ENCODE measurements around the gene SLC39A11.

SLC39A11 gene

DNA sequence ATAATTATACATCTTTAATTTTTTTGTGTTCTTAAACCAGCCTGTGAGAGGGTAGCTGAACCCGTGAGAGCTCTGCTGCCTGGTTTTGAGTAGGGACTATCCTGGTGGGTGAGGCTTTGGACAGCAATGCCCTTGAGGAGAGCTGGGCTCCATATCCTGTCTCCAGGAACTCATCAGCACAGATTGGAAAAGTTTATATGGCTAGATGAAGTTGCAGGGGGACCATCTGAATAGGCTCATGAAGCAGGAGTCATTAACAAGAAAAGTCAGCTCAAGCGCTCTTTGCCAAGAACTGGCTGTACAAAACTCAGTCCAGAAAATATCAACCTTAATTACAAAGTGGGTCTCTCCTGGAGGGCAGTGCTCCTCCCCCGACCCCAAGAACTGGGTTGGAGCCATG, 38.5 kb upstream of the SLC39A11 start:
- no peaks in the 10 kb centered on the region for H3K4me1 ChIP-seq (ENCODE audit: control insufficient read depth, insufficient read depth, low read length)
- no peaks in the 10 kb centered on the region for H3K27me3 ChIP-seq (ENCODE audit: control insufficient read depth, insufficient read depth, low read length, poor library complexity, severe bottlenecking)
- no peaks in the 10 kb centered on the region for H3K36me3 ChIP-seq (ENCODE audit: control insufficient read depth, insufficient read depth, low read length)
- H3K27ac ChIP-seq (ENCODE audit: insufficient read depth, low read depth, low read length, poor library complexity, severe bottlenecking): no peak overlapping the region
- H3K4me3 ChIP-seq (ENCODE audit: insufficient read depth, low read depth, low read length): no peak overlapping the region
- H3K9me3 ChIP-seq (ENCODE audit: control insufficient read depth, low read length): no peaks in the 10 kb centered on the region
- WGBS, 2 experiments: 93 to 97% methylated on average over 3 of the region's 3 CpGs

GRCh38 chr17:73128496-73128895, 36.0 kb upstream of the SLC39A11 start:
- Histone ChIP-seq H3K9me3 (ENCODE audit: control insufficient read depth, low read length) (no peaks in the 10 kb centered on the region), H3K36me3 (ENCODE audit: control insufficient read depth, insufficient read depth, low read length) (no peaks in the 10 kb centered on the region), H3K4me3 (ENCODE audit: insufficient read depth, low read depth, low read length) (no peak overlapping the region), H3K4me1 (ENCODE audit: control insufficient read depth, insufficient read depth, low read length) (no peaks in the 10 kb centered on the region), H3K27me3 (ENCODE audit: control insufficient read depth, insufficient read depth, low read length, poor library complexity, severe bottlenecking) (no peaks in the 10 kb centered on the region), H3K27ac (ENCODE audit: insufficient read depth, low read depth, low read length, poor library complexity, severe bottlenecking) (no peak overlapping the region)
- WGBS, 2 experiments: 76 to 79% methylated on average over 3 of the region's 3 CpGs

GRCh38 chr17:73126716-73127473, 34.4 kb upstream of the SLC39A11 start:
- Histone ChIP-seq H3K27me3 (ENCODE audit: control insufficient read depth, insufficient read depth, low read length, poor library complexity, severe bottlenecking) (no peaks in the 10 kb centered on the region), H3K4me3 (ENCODE audit: insufficient read depth, low read depth, low read length) (no peak overlapping the region), H3K4me1 (ENCODE audit: control insufficient read depth, insufficient read depth, low read length) (no peaks in the 10 kb centered on the region), H3K9me3 (ENCODE audit: control insufficient read depth, low read length) (no peaks in the 10 kb centered on the region), H3K36me3 (ENCODE audit: control insufficient read depth, insufficient read depth, low read length) (no peaks in the 10 kb centered on the region), H3K27ac (ENCODE audit: insufficient read depth, low read depth, low read length, poor library complexity, severe bottlenecking) (no peak overlapping the region)
- WGBS, 2 experiments: 76% methylated on average over 8 of the region's 8 CpGs

DNA sequence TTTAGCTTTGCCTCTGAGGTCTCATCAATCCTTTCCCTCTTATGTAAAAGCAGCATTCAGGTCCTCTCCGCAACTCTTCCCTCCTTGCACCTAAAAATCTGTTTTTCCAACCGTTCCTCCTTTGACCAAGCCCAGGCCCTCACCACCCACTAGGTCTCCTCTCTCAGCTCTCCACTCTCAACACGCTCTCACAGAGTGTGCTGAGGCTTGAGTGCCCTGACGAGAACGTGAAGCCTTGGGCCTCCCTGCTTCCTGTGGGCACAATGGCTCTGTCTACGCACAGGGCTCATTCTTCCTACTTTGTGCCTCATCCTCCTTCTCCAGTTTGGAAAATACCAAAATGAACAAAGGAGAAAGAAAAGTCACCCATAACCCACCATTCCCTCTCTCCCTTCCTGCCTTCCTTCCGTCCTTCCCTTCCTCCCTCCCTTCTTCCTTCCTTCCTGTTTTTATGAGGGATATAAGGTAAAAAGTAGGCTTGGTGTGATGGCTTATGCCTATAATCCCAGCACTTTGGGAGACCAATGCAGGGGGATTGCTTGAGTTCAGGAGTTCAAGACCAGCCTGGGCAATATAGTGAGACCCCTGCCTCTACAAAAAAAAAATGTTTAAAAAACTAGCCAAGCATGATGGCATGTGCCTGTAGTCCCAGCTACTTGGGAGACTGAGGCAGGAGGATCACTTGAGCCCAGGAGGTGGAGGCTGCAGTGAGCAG, 31.3 kb upstream of the SLC39A11 start:
- 86 to 90% methylated on average over 6 of the region's 7 CpGs for WGBS, 2 experiments
- Histone ChIP-seq H3K27me3 (ENCODE audit: control insufficient read depth, insufficient read depth, low read length, poor library complexity, severe bottlenecking) (no peaks in the 10 kb centered on the region), H3K36me3 (ENCODE audit: control insufficient read depth, insufficient read depth, low read length) (no peaks in the 10 kb centered on the region), H3K4me1 (ENCODE audit: control insufficient read depth, insufficient read depth, low read length) (no peaks in the 10 kb centered on the region), H3K27ac (ENCODE audit: insufficient read depth, low read depth, low read length, poor library complexity, severe bottlenecking) (no peak overlapping the region), H3K4me3 (ENCODE audit: insufficient read depth, low read depth, low read length) (no peak overlapping the region), H3K9me3 (ENCODE audit: control insufficient read depth, low read length) (no peaks in the 10 kb centered on the region)

- Histone ChIP-seq H3K36me3 (ENCODE audit: control insufficient read depth, insufficient read depth, low read length) (no peaks in the 10 kb centered on the region), H3K4me3 (ENCODE audit: insufficient read depth, low read depth, low read length) (no peak overlapping the region), H3K27me3 (ENCODE audit: control insufficient read depth, insufficient read depth, low read length, poor library complexity, severe bottlenecking) (no peaks in the 10 kb centered on the region), H3K9me3 (ENCODE audit: control insufficient read depth, low read length) (no peaks in the 10 kb centered on the region), H3K27ac (ENCODE audit: insufficient read depth, low read depth, low read length, poor library complexity, severe bottlenecking) (no peak overlapping the region), H3K4me1 (ENCODE audit: control insufficient read depth, insufficient read depth, low read length) (no peaks in the 10 kb centered on the region)
- WGBS, 2 experiments: 93 to 94% methylated on average over 4 of the region's 4 CpGs
These were observed 30.6 kb upstream of the SLC39A11 start for GRCh38 chr17:73122953-73123605.

DNA sequence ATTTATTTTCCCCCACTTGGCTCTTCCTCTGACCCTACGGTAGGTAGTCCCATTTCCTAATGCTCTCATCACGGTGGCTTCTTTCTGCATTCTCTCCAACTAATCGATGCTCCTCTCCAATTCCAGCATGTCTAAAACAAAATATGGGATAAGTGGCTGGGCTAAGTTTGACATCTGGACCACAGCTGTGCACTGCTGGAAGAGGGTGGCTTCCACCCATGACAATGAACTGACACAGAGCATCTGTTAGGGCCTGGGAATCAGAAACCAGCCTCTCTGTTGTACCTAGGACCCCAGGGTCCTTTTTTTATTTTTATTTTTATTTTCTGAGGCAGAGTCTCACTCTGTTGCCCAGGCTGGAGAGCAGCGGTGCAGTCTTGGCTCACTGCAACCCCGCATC, 29.0 kb upstream of the SLC39A11 start:
- H3K27me3 ChIP-seq (ENCODE audit: control insufficient read depth, insufficient read depth, low read length, poor library complexity, severe bottlenecking): no peaks in the 10 kb centered on the region
- no peaks in the 10 kb centered on the region for H3K9me3 ChIP-seq (ENCODE audit: control insufficient read depth, low read length)
- no peaks in the 10 kb centered on the region for H3K36me3 ChIP-seq (ENCODE audit: control insufficient read depth, insufficient read depth, low read length)
- WGBS, 2 experiments: 94 to 96% methylated on average over 5 of the region's 5 CpGs
- H3K4me3 ChIP-seq (ENCODE audit: insufficient read depth, low read depth, low read length): no peak overlapping the region
- no peak overlapping the region for H3K27ac ChIP-seq (ENCODE audit: insufficient read depth, low read depth, low read length, poor library complexity, severe bottlenecking)
- H3K4me1 ChIP-seq (ENCODE audit: control insufficient read depth, insufficient read depth, low read length): no peaks in the 10 kb centered on the region

DNA sequence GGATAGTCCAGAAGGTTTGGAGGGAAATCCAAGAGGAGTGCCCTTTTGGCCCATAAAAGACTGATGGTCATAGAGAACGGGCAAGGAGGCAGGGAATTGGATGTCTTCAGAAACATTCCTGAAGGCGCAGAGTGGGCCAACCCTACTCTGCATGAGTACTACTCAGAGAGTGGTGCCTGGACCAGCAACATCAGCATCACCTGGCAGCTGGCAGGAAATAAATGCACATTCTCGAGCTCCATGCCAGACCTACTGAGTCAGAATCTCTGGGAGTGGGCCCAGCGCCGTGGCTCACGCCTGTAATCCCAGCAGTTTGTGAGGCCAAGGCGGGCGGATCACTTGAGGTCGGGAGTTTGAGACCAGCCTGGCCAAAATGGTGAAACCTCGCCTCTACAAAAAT, 27.1 kb upstream of the SLC39A11 start:
- no peaks in the 10 kb centered on the region for H3K4me1 ChIP-seq (ENCODE audit: control insufficient read depth, insufficient read depth, low read length)
- H3K4me3 ChIP-seq (ENCODE audit: insufficient read depth, low read depth, low read length): no peak overlapping the region
- H3K9me3 ChIP-seq (ENCODE audit: control insufficient read depth, low read length): no peaks in the 10 kb centered on the region
- H3K36me3 ChIP-seq (ENCODE audit: control insufficient read depth, insufficient read depth, low read length): no peaks in the 10 kb centered on the region
- 88 to 92% methylated on average over 10 of the region's 10 CpGs for WGBS, 2 experiments
- no peaks in the 10 kb centered on the region for H3K27me3 ChIP-seq (ENCODE audit: control insufficient read depth, insufficient read depth, low read length, poor library complexity, severe bottlenecking)
- no peak overlapping the region for H3K27ac ChIP-seq (ENCODE audit: insufficient read depth, low read depth, low read length, poor library complexity, severe bottlenecking)

DNA sequence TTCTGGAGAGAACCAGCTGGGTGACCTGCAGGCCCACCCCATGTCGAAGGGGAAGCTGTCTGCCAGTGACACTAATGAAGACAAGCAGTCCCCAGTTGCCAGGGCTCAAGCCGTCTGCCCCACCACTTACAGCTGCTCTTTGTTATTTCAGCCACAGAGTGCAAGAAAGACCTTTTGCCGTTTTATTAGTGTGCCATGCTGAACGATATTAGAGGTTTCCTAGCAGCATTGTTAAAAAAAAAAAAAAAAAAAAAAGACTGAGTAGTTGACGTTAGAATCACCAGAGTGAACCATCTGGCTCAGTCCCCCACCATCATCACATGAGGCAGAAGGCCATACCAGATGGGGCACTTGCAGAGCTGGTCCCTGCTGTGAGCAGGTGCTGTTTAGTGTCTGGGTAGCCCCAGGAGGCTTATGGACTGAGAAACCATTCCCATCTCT, 26.5 kb upstream of the SLC39A11 start:
- Histone ChIP-seq H3K4me3 (ENCODE audit: insufficient read depth, low read depth, low read length) (no peak overlapping the region), H3K36me3 (ENCODE audit: control insufficient read depth, insufficient read depth, low read length) (no peaks in the 10 kb centered on the region), H3K27ac (ENCODE audit: insufficient read depth, low read depth, low read length, poor library complexity, severe bottlenecking) (no peak overlapping the region), H3K9me3 (ENCODE audit: control insufficient read depth, low read length) (no peaks in the 10 kb centered on the region), H3K27me3 (ENCODE audit: control insufficient read depth, insufficient read depth, low read length, poor library complexity, severe bottlenecking) (no peaks in the 10 kb centered on the region), H3K4me1 (ENCODE audit: control insufficient read depth, insufficient read depth, low read length) (no peaks in the 10 kb centered on the region)
- 67 to 82% methylated on average over 5 of the region's 5 CpGs for WGBS, 2 experiments

GRCh38 chr17:73118139-73118538, 25.7 kb upstream of the SLC39A11 start:
- WGBS, 2 experiments: 91 to 92% methylated on average over 4 of the region's 4 CpGs
- Histone ChIP-seq H3K27ac (ENCODE audit: insufficient read depth, low read depth, low read length, poor library complexity, severe bottlenecking) (no peak overlapping the region), H3K27me3 (ENCODE audit: control insufficient read depth, insufficient read depth, low read length, poor library complexity, severe bottlenecking) (no peaks in the 10 kb centered on the region)

GRCh38 chr17:73112246-73112645, 19.8 kb upstream of the SLC39A11 start:
- Histone ChIP-seq H3K9me3 (ENCODE audit: control insufficient read depth, low read length) (no peaks in the 10 kb centered on the region), H3K27ac (ENCODE audit: insufficient read depth, low read depth, low read length, poor library complexity, severe bottlenecking) (no peak overlapping the region), H3K36me3 (ENCODE audit: control insufficient read depth, insufficient read depth, low read length) (no peaks in the 10 kb centered on the region), H3K4me1 (ENCODE audit: control insufficient read depth, insufficient read depth, low read length) (no peaks in the 10 kb centered on the region), H3K27me3 (ENCODE audit: control insufficient read depth, insufficient read depth, low read length, poor library complexity, severe bottlenecking) (no peaks in the 10 kb centered on the region), H3K4me3 (ENCODE audit: insufficient read depth, low read depth, low read length) (no peak overlapping the region)
- WGBS, 2 experiments: 90 to 97% methylated on average over 4 to 5 of the region's 5 CpGs

More at GRCh38 chr17:73118139-73118538, 25.7 kb upstream of the SLC39A11 start:
- no peaks in the 10 kb centered on the region for H3K9me3 ChIP-seq (ENCODE audit: control insufficient read depth, low read length)
- H3K4me3 ChIP-seq (ENCODE audit: insufficient read depth, low read depth, low read length): no peak overlapping the region
- H3K4me1 ChIP-seq (ENCODE audit: control insufficient read depth, insufficient read depth, low read length): no peaks in the 10 kb centered on the region
- H3K36me3 ChIP-seq (ENCODE audit: control insufficient read depth, insufficient read depth, low read length): no peaks in the 10 kb centered on the region
